H9 (cell line): ENCODE data around the gene NCEH1. TPM values are rescaled to one million over a fixed set of nuclear protein-coding genes. Genes with fewer than 3 reads are reported as not detected.
A peak's percentile ranks its signal among the peaks of the same experiment; 100 is the strongest.

ENCODE experiments used
- DNase-seq: peaks from one replicate; pipeline ENCODE4 v3.0.0-alpha.2; 2017
- H2AFZ ChIP-seq: one replicate; pipeline ENCODE4 v1.6.1; 2013; ENCODE audit warnings: mild to moderate bottlenecking, low read length, control low read depth, moderate library complexity
- H2AK5ac ChIP-seq: 2 replicates; pipeline ENCODE4 v1.6.1; 2013; ENCODE audit warnings: low read length, control low read depth, mixed read lengths; ENCODE audit not compliant: insufficient read length
- H2BK120ac ChIP-seq: one replicate; pipeline ENCODE4 v1.6.1; 2013; ENCODE audit warnings: low read depth, mild to moderate bottlenecking, low read length, control low read depth, inconsistent platforms; ENCODE audit not compliant: poor library complexity, severe bottlenecking
- H2BK12ac ChIP-seq: 2 replicates; pipeline ENCODE4 v1.6.1; 2013; ENCODE audit warnings: low read length, control low read depth, mixed read lengths, low read depth; ENCODE audit not compliant: insufficient read length
- H2BK15ac ChIP-seq: 2 replicates; pipeline ENCODE4 v1.6.1; 2013; ENCODE audit warnings: low read depth, low read length, control low read depth
- H2BK20ac ChIP-seq: one replicate; pipeline ENCODE4 v1.6.1; 2013; ENCODE audit warnings: low read depth, mild to moderate bottlenecking, low read length, control low read depth, inconsistent platforms; ENCODE audit not compliant: poor library complexity, severe bottlenecking
- H2BK5ac ChIP-seq: 2 replicates; pipeline ENCODE4 v1.6.1; 2013; ENCODE audit warnings: low read length, control low read depth, mixed read lengths; ENCODE audit not compliant: insufficient read length
- H3K14ac ChIP-seq: 2 replicates; pipeline ENCODE4 v1.6.1; 2013; ENCODE audit warnings: low read length, control low read depth; ENCODE audit not compliant: insufficient read depth
- H3K18ac ChIP-seq: 2 replicates; pipeline ENCODE4 v1.6.1; 2013; ENCODE audit warnings: low read depth, mild to moderate bottlenecking, mixed read lengths, low read length, control low read depth; ENCODE audit not compliant: insufficient read length
- H3K23ac ChIP-seq: 2 replicates; pipeline ENCODE4 v1.6.1; 2013; ENCODE audit warnings: low read length, control low read depth, mixed read lengths, low read depth; ENCODE audit not compliant: insufficient read length
- H3K23me2 ChIP-seq: 2 replicates; pipeline ENCODE4 v1.6.1; 2013; ENCODE audit warnings: low read depth, mild to moderate bottlenecking, mixed read lengths, low read length, control low read depth; ENCODE audit not compliant: insufficient read length, poor library complexity, severe bottlenecking
- H3K27ac ChIP-seq: 2 replicates; pipeline ENCODE4 v1.5.1; 2013; ENCODE audit warnings: low read length, control low read depth, mixed read lengths, low read depth; ENCODE audit not compliant: insufficient read length
- H3K27me3 ChIP-seq: 2 replicates; pipeline ENCODE4 v1.6.1; 2013; ENCODE audit warnings: low read length, control low read depth, inconsistent platforms; ENCODE audit not compliant: insufficient read depth
- H3K4ac ChIP-seq: 2 replicates; pipeline ENCODE4 v1.6.1; 2013; ENCODE audit warnings: low read depth, mild to moderate bottlenecking, control low read depth, inconsistent platforms, low read length, moderate library complexity
- H3K4me1 ChIP-seq: 2 replicates; pipeline ENCODE4 v1.6.1; 2013; ENCODE audit warnings: low read length, control low read depth, inconsistent platforms; ENCODE audit not compliant: insufficient read depth
- H3K4me2 ChIP-seq: 2 replicates; pipeline ENCODE4 v1.6.1; 2013; ENCODE audit warnings: low read length, control low read depth, mixed read lengths; ENCODE audit not compliant: insufficient read length, insufficient read depth
- H3K56ac ChIP-seq: 2 replicates; pipeline ENCODE4 v1.6.1; 2013; ENCODE audit warnings: low read depth, mild to moderate bottlenecking, mixed read lengths, low read length, control low read depth; ENCODE audit not compliant: insufficient read length
- H3K79me1 ChIP-seq: 2 replicates; pipeline ENCODE4 v1.6.1; 2013; ENCODE audit warnings: low read depth, mild to moderate bottlenecking, moderate library complexity, low read length, control low read depth, inconsistent platforms; ENCODE audit not compliant: insufficient read depth, poor library complexity, severe bottlenecking
- H3K79me2 ChIP-seq: 2 replicates; pipeline ENCODE4 v1.6.1; 2013; ENCODE audit warnings: low read length, control low read depth, inconsistent platforms; ENCODE audit not compliant: insufficient read depth
- H3K9ac ChIP-seq: 2 replicates; pipeline ENCODE4 v1.6.1; 2013; ENCODE audit warnings: low read length, control low read depth, mixed read lengths; ENCODE audit not compliant: insufficient read length; ENCODE audit errors: extremely low read depth
- H3K9me3 ChIP-seq: one replicate; pipeline ENCODE4 v1.6.1; 2013; ENCODE audit warnings: low read depth, low read length, inconsistent platforms; ENCODE audit not compliant: control insufficient read depth
- H3T11ph ChIP-seq: one replicate; pipeline ENCODE4 v1.6.1; 2013; ENCODE audit warnings: mild to moderate bottlenecking, low read length, control low read depth, inconsistent platforms
- H4K20me1 ChIP-seq: one replicate; pipeline ENCODE4 v1.6.1; 2013; ENCODE audit not compliant: control insufficient read depth, insufficient read length, insufficient read depth
- H4K5ac ChIP-seq: 2 replicates; pipeline ENCODE4 v1.6.1; 2013; ENCODE audit warnings: low read depth, mild to moderate bottlenecking, mixed read lengths, low read length, control low read depth; ENCODE audit not compliant: insufficient read length
- H4K8ac ChIP-seq: replicated peaks from 2 replicates; pipeline ENCODE4 v1.6.1; 2013; ENCODE audit warnings: low read length, control low read depth, mixed read lengths, low read depth; ENCODE audit not compliant: insufficient read length
- H4K91ac ChIP-seq: 2 replicates; pipeline ENCODE4 v1.6.1; 2013; ENCODE audit warnings: low read depth, mild to moderate bottlenecking, moderate library complexity, mixed read lengths, low read length, control low read depth; ENCODE audit not compliant: insufficient read length
- H3K27ac Mint-ChIP-seq, 3 experiments: 2 replicates in 2 of 3; 3 replicates in 1 of 3; pipeline ENCODE4 v1.8.0; 2020 to 2021; ENCODE audit warnings: mixed read lengths in 3 of 3, mild to moderate bottlenecking in 1 of 3, moderate library complexity in 1 of 3
- H3K27me3 Mint-ChIP-seq: 2 replicates; pipeline ENCODE4 v1.8.0; 2021; ENCODE audit warnings: low read depth, mild to moderate bottlenecking, moderate library complexity, mixed read lengths
- H3K36me3 Mint-ChIP-seq, 3 experiments: 2 replicates in 2 of 3; 3 replicates in 1 of 3; pipeline ENCODE4 v1.8.0; 2020 to 2021; ENCODE audit warnings: low read depth in 3 of 3, mixed read lengths in 3 of 3; ENCODE audit not compliant: insufficient read depth in 1 of 3
- H3K4me1 Mint-ChIP-seq, 2 experiments: 2 replicates each; pipeline ENCODE4 v1.8.0; 2020; ENCODE audit warnings: mixed read lengths in 2 of 2
- H3K4me3 Mint-ChIP-seq, 2 experiments: 2 replicates in 1 of 2; 3 replicates in 1 of 2; pipeline ENCODE4 v1.8.0; 2020 to 2021; ENCODE audit warnings: mild to moderate bottlenecking in 2 of 2, mixed read lengths in 2 of 2, moderate library complexity in 1 of 2
- H3K9me3 Mint-ChIP-seq, 2 experiments: 2 replicates in 1 of 2; 3 replicates in 1 of 2; pipeline ENCODE4 v1.8.0; 2020; ENCODE audit warnings: mild to moderate bottlenecking in 2 of 2, mixed read lengths in 2 of 2, moderate library complexity in 1 of 2
- WGBS: extraction: QIAGEN DNeasy Blood & Tissue Kit; methylation state at CpG from one replicate; pipeline ENCODE4 v1.1.7; 2013; ENCODE audit warnings: missing lambda C conversion rate, low lambda C conversion rate, mixed read lengths; ENCODE audit not compliant: insufficient read length; ENCODE audit errors: extremely low coverage; 5-methylcytosine and 5-hydroxymethylcytosine counted together
- total RNA-seq: library from RNA; stranded (reverse); gene quantifications from 2 replicates; pipeline ENCODE4 v1.2.1, GENCODE V29; 2021
- TF ChIP-seq, protein P1 (sequence below): fragments of 200-600 bp; sonication (generic); conservative IDR thresholded peaks from 3 replicates; pipeline ENCODE4 v1.8.0; 2021; ENCODE audit warnings: antibody characterized with exemption, mild to moderate bottlenecking

Gene NCEH1
- total RNA-seq, 1 experiment from 2014 or later: 2.3 TPM

GRCh38 chr3:172701751-172702150 is 9.1 kb downstream of the NCEH1 start:
- Histone ChIP-seq H3K18ac (no peak overlapping the region), H3K4me2 (no peak overlapping the region), H3K79me2 (no peaks in the 10 kb centered on the region)

More at GRCh38 chr3:172701751-172702150, 9.1 kb downstream of the NCEH1 start:
- Histone ChIP-seq H3K9ac (no peak overlapping the region), H3K56ac (no peak overlapping the region), H2AFZ (no peak overlapping the region), H3K79me1 (no peaks in the 10 kb centered on the region), H4K20me1 (no peaks in the 10 kb centered on the region), H4K8ac (no peak overlapping the region), H3K4me1 (no peaks in the 10 kb centered on the region), H3K9me3 (no peaks in the 10 kb centered on the region), H2BK20ac (no peak overlapping the region), H3T11ph (no peak overlapping the region), H4K91ac (no peak overlapping the region), H3K4ac (no peak overlapping the region), H3K14ac (no peak overlapping the region), H2BK5ac (no peak overlapping the region), H2BK120ac (no peak overlapping the region), H3K23me2 (no peaks in the 10 kb centered on the region), H4K5ac (no peak overlapping the region), H3K23ac (no peak overlapping the region), H3K27me3 (no peaks in the 10 kb centered on the region), H3K27ac (no peak overlapping the region), H2BK12ac (no peak overlapping the region), H2BK15ac (no peak overlapping the region), H2AK5ac (no peak overlapping the region)
- no peak for DNase-seq
- peak overlapping the region in 1 of 3 experiments; percentile 22; a peak in 2 of 7 replicates for H3K27ac Mint-ChIP-seq
- no peaks in the 10 kb centered on the region for H3K36me3 Mint-ChIP-seq
- no peaks in the 10 kb centered on the region for H3K9me3 Mint-ChIP-seq
- TF ChIP-seq, protein P1, sequence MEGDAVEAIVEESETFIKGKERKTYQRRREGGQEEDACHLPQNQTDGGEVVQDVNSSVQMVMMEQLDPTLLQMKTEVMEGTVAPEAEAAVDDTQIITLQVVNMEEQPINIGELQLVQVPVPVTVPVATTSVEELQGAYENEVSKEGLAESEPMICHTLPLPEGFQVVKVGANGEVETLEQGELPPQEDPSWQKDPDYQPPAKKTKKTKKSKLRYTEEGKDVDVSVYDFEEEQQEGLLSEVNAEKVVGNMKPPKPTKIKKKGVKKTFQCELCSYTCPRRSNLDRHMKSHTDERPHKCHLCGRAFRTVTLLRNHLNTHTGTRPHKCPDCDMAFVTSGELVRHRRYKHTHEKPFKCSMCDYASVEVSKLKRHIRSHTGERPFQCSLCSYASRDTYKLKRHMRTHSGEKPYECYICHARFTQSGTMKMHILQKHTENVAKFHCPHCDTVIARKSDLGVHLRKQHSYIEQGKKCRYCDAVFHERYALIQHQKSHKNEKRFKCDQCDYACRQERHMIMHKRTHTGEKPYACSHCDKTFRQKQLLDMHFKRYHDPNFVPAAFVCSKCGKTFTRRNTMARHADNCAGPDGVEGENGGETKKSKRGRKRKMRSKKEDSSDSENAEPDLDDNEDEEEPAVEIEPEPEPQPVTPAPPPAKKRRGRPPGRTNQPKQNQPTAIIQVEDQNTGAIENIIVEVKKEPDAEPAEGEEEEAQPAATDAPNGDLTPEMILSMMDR: no peak
- peaks cover 9 to 15% of the 10 kb centered on the region in 2 experiments for H3K4me1 Mint-ChIP-seq
- no peaks in the 10 kb centered on the region for H3K27me3 Mint-ChIP-seq
- WGBS: no CpG with 5 or more reads among the region's 3 CpGs
- H3K4me3 Mint-ChIP-seq: no peak overlapping the region
